ENCODE data around the gene SYCN.
"Not testable (repeated sequence)": the region's sequence is repeated elsewhere in the genome, so short reads cannot be mapped to it uniquely, and the experiment has no call there.

Gene SYCN, protein sequence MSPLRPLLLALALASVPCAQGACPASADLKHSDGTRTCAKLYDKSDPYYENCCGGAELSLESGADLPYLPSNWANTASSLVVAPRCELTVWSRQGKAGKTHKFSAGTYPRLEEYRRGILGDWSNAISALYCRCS

DNA sequence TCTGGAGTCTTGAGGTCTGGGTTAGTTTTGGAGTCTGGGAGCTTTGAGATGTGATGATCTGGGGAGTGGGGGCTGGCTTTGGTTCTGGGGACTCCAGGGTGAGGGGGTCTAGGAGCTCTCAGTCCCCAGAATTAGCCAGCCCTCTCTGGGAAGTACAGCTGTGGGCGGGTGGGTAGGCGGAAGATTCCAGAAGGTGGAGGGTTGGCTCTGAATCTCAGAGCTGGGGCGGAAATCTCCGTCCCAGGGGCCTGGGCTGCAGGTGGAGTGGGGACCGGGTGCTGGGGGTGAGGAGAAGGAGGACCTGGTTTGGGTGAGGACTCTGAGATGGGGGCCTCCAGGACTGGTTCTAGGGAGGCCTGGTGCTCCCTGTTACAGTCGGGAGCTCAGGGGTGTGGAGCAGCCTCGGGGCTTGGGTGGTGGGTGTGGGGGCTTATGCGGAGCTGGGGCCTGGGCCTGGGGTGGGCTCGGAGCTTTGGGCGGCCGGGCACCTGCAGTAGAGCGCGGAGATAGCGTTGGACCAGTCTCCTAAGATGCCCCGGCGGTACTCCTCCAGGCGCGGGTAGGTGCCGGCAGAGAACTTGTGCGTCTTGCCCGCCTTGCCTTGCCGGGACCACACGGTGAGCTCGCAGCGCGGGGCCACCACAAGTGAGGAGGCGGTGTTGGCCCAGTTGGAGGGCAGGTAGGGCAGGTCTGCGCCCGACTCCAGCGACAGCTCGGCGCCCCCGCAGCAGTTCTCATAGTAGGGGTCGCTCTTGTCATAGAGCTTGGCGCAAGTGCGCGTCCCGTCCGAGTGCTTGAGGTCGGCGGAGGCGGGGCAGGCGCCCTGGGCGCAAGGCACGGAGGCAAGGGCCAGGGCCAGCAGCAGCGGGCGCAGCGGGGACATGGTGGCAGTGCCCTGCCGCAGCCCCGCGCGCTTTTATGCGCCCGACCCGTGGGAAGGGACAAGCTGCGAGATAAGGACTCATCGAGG, at the start of gene SYCN:
TSS of gene SYCN (minus strand) at position 892 of the 970 bp plus-strand sequence. CDS start at position 883, 9 bp downstream.
- no peak for DNase-seq (ENCODE audit: low read depth)

DNA sequence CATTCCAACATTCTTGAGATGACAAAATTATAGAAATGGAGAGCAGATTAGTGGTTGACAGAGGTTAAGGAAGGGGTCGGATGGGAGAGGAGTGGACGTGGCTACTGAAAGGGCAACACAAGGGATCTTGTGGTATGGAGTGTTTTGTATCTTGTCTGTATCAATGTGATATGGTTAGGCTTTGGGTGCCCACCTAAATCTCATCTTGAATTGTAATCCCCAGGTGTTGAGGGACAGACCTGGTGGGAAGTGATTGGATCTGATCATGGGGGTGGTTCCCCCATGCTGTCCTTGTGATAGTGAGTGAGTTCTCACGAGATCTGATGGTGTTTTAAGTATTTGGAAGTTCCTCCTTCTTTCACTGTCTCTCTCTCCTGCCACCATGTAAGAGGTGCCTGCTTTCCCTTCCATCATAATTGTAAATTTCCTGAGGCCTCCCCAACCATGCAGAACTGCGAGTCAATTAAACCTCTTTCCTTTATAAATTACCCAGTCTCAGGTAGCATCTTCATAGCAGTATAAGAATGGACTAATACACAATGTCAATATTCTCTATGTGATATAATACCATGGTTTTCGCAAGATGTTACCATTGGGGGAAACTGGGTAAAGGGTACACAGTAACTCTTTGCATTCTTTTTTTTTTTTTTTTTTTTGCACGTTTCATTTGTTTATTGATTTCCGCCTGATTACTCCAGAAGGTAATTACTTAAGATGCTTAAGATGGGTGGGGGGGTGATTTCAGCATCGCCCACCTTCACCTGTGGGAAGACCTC, 49.5 kb upstream of the SYCN start:
- DNase-seq (ENCODE audit: low read depth), result no peak

DNA sequence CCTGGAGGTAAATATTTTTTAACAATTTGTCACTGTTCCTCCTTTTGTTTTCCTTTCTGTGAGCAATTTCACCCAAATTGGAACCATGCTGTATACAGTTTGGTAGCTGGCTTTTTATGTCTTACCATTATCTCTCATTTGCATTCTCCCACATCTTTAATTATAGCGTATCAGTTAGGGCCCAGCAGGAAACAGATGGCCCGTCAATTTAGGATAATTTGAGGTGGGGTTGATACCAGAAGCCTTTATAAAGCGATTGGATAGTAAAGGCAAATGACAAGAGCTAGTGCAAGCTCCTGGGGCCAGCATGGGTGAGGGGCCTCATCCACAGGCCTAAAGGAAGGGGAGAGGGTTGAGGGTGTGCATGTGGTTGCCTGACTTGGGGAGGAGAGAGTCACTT, 48.4 kb upstream of the SYCN start:
- DNase-seq (ENCODE audit: low read depth), result no peak

DNA sequence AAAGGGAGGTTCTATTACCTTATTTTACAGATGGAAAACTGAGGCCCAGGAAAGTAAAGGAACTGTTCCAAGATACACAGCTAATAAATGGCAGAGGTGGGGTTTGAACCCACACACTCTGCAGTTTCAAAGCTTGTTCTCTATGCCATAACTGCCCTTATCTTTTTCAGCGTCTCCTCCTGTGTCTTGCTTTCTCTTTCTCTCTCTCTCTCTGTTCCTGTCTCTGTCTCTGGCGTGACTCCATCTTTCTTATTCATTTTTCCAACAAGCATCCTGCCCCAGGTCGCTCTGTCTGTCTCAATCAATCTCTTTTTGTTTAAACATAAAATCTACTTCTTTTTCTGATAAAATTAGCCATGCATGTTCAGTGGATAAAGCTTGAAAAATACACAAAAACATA, 47.8 kb upstream of the SYCN start:
- DNase-seq (ENCODE audit: low read depth), result no peak

DNA sequence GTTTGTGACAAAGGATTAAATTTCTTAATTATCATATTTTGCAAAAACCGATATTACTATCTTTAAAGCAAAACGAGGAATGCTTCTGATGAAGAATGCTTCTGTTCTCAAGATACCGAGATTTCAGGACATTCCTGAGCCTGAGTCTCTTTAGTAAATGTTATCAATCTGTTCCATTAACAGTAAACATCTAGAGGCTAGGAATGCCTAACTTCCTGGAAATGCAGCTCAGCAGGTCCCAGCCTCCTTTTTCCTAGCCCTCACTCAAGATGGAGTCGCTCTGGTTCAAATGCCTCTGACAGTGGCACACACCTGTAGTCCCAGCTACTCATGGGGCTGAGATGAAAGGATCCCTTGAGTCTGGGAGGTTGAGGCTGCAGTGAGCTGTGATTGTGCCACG, 47.0 kb upstream of the SYCN start:
- no peak for DNase-seq (ENCODE audit: low read depth)

DNA sequence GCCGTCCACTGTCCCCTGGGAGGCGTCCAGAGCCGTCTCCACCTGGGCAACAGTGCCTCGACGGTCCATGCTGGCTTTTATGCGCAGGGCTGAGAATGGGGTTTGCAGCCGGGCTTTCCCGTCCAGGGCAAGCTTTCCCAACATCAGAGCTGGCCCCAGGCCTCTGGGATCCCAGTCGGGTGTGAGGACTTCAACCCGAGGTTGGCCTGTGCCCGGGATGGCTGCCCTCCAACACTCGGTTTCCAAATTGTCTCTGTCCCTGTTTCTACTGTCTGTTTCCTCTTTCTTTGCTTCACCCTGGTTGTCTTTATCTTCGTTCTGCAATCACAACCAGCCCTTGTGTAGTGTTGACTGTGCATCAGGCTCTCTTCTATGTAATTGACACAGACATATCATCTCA, 44.7 kb upstream of the SYCN start, which contains the start of gene IFNL4:
TSS of gene IFNL4 (minus strand) at position 51 of the 400 bp plus-strand sequence.
- DNase-seq (ENCODE audit: low read depth), result no peak

DNA sequence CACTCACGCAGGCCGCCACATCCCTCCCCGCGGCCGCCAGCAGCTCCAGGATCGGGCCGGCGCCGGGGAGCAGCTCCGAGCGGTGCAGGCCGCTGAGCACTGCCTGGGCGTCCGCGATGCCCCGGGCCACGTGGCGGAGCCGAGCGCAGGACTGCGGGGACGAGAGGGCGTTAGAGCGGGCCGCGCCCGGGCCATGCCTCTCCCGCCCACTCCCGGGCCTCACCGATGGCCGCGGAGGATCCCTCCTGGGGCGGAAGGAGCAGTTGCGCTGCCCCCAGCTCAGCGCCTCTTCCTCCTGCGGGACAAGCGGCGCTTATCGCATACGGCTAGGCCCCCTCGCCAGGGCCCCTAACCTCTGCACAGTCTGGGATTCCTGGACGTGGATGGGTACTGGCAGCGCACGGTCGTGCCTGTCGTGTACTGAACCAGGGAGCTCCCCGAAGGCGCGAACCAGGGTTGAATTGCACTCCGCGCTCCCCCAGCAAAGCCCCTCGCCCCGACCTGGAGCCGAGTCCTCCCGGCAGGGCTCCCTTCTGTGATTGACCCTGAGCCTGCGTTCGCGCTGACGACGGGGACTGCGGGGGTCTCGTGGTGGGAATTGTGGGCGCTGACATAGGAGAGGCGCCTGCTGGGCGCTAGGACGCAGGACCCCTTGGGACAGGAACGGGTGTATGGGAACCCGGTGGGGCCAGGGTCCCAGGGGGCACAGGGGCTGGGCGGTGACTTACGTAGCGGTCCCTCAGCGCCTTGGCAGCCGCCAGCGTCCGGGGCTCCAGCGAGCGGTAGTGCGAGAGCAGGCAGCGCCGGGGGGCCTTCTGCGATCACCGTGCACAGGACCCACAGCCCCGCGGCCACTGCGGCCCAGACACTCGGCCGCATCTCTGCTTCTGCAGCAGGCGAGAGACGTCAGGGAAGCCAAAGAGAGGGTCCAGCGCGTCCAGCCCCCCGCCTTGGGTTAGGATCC, 43.9 kb upstream of the SYCN start:
- no peak for DNase-seq (ENCODE audit: low read depth)

DNA sequence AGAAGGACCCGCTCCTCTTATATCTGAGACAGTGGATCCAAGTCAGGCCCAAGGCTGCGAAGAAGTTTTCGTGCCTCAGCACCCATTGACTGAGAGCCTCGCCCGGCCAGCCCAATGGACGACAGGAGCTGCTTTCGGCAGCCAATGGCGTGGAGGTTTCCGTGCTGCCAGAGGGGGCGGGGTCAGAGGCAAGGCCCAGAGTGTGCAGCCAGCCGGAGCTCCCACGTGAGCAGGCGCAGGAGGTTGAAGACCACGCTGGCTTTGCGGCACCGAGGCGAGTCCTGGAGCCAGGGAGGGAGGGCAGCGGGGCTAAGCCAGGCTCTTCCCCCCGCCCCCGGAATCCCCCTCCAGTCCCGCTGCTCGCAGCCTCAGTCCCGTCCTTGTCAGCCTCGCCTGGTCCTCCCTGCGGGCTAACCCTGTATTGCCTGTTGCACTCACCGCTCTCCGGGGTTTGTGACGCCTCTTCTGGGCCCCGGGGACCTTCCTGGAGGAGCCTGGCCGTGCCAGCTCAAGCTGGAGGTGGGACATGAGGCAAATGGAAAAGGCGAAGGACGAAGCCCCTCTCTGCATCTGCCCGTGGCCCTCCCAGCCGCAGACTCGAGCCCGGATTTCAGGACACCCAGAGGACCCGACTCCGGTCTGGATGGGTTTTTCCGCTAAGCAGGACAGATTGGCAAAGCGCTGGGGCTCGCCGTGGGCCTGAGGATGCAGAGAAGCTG, 43.0 kb upstream of the SYCN start:
- DNase-seq (ENCODE audit: low read depth), result no peak

DNA sequence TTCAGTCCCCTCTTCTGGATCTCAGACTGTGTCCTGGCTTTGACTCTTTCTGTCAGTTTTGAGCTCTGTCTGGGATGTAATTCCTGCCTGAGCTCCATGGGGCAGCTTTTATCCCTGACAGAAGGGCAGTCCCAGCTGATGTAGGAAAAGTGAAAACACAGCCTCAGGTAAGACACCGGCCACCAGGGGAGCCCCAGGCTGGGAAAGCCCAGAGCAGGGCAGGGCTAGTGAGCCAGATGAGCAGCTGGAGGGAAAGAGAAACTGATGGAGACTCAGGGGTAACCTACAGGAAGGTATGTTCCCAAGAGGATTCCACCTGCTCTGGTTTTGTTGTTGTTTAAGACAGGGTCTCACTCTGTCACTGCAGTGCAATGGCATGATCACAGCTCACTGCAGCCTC, 41.1 kb upstream of the SYCN start:
- not testable (repeated sequence) for DNase-seq (ENCODE audit: low read depth)

DNA sequence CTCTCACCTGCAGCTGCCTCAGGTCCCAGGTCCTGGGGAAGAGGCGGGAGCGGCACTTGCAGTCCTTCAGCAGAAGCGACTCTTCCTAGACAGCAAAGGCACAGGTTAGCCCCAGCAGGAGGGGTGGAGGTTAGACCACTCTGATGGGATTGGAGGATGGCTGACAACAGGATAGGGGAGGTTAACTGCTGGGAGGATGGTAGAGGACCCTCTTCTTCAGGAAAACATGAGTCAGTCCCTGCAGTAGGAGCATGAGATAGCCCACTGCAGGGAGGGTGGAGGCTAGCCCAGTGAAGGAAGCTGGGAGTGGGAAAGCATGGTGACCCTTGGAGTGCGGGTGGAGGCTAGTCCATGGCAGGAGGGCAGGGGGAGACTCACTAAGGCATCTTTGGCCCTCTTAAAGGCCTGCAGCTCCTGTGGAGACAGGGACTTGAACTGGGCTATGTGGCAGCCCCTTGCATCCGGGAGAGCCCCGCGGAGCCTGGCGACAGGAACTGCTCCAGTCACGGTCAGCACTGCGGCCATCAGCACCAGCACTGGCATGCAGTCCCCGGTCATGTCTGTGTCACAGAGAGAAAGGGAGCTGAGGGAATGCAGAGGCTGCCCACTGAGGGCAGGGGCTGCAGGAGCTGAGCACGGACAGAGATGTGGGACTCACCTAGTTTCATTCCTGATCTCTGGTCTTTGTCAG, 40.5 kb upstream of the SYCN start, which contains the start of gene IFNL3:
TSS of gene IFNL3 (minus strand) at position 597 of the 691 bp plus-strand sequence. CDS start at position 558, 39 bp downstream.
- DNase-seq (ENCODE audit: low read depth), result not testable (repeated sequence)

DNA sequence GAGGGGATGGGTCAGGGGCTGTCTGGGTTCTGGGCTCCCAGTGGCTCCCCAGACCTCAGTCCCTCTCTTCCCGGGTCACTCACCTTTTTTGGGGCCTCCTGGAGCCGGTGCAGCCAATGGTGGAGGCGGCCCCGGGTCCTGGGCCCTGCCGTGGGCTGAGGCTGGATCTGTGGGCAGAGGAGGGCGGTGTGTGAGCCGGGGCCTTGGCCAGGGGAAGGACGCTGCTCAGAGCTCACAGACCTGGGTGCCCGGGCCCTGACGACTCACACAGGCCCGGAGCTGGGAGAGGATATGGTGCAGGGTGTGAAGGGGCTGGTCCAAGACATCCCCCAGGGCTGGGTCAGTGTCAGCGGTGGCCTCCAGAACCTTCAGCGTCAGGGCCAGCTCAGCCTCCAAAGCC, 39.7 kb upstream of the SYCN start:
- DNase-seq (ENCODE audit: low read depth), result not testable (repeated sequence)

DNA sequence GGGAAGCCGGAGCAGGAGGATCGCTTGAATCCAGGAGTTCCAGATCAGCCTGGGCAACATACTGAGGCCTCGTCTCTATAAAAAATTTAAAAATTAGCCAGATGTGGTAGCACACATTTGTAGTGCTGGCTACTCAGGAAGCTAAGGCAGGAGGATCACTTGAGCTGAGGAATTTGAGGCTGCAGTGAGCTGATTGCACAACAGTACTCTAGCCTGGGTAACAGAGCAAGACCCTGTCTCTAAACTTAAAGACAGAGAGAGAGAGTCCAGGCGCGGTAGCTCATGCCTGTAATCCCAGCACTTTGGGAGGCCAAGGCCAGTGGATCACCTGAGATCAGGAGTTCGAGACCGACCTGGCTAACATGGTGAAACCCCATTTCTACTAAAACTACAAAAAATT, 36.4 kb upstream of the SYCN start:
- no peak for DNase-seq (ENCODE audit: low read depth)

DNA sequence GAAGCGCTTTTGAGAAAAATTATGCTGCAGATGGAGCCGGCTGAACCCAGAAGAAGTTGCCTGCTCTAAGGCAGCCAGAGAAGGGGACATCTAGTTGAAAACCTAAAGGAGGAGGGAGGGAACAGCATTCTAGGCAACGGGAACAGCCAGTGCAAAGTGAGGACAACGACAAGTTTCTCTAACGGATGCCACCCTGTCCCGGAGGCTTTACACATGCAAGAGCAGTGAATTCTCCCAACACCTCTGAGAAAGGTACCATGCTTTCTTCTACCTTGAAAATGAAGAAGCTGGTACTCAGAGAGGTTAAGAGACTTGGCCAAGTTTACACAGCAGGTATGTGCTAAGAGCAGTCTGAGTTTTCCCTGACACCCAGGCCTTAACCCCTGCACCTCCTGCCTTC, 34.9 kb upstream of the SYCN start:
- DNase-seq (ENCODE audit: low read depth), result no peak

DNA sequence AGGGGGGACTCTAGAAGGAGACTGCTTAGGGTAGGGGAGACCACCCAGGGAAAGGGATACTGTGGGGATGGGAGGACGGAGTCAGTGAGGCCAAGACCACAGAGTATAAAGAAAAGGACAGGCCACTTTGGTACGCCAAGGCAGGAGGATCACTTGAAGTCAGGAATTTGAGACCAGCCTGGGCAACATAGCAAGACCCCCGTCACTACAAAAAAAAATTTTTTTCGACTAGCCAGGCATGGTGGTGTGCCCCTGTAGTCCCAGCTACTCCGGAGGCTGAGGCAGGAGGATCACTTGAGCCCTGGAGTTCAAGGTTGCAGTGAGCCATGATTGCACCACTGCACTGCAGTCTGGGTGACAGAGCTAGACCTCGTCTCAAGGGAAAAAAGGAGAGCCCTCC, 34.1 kb upstream of the SYCN start:
- no peak for DNase-seq (ENCODE audit: low read depth)

DNA sequence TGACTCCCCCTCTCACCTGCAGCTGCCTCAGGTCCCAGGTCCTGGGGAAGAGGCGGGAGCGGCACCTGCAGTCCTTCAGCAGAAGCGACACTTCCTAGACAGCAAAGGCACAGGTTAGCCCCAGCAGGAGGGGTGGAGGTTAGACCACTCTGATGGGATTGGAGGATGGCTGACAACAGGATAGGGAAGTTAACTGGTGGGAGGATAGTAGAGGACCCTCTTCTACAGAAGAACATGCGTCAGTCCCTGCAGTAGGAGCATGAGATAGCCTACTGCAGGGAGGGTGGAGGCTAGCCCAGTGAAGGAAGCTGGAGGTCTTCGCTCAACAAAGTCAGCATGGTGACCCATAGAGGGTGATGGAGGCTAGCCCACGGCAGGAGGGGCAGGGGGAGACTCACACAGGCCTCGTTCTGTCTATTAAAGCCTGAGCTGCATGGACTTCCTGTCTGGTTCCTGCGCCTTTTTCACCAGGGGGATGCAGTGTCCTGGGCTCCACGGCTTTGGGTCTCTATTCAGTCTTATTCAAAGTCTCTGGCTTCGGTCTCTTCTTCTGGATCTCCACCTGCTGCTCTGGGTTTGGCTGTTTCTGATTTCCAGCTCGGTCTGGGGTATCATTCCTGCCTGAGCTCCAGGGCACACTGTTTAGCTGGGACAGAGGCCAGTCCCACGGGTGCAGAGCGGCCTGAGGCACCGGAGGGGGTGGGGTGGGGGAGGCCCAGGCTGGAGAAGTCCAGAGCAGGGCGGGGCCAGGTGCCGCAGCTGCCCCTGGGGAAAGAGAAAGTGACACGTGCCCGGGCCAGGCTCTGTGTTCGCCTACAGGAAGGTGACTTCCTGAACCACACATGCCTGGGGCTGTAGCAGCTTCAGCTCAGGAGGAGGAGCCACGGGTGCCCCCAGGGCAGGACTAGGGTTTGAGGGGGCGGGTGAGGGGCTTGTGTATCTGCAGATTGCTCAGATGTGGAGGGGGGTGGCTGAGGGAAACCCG, 33.4 kb upstream of the SYCN start:
- DNase-seq (ENCODE audit: low read depth), result no peak

DNA sequence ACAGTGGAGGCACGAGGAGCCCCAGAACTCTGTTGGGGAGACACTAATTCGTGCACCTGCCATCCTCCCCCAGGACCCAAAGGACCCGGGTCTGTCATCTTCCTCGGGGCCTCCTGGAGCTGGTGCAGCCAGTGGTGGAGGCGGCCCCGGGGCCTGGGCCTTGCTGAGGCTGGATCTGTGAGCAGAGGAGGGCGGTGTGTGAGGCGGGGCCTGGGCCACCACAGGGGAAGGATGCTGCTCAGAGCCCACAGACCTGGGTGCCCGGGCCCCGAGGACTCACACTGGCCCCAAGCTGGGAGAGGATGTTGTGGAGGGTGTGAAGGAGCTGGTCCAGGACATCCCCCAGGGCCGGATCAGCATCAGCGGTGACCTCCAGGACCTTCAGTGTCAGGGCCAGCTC, 32.5 kb upstream of the SYCN start:
- no peak for DNase-seq (ENCODE audit: low read depth)

DNA sequence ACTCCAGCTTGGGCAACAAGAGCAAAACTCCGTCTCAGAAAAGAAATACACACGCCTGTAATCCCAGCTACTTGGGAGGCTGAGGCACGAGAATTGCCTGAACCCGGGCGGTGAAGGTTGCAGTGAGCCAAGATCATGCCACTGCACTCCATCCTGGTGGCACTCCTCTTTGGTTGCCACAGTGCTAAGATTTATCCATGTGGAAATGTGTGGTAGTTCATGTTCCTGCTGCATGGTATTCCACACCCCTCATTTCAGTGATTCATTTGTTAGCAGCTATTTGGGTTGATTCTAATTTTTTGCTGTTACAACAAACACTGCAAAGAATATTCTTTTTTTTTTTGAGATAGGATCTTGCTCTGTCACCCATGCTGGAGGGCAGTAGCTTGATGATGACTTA, 28.6 kb upstream of the SYCN start:
- no peak for DNase-seq (ENCODE audit: low read depth)

DNA sequence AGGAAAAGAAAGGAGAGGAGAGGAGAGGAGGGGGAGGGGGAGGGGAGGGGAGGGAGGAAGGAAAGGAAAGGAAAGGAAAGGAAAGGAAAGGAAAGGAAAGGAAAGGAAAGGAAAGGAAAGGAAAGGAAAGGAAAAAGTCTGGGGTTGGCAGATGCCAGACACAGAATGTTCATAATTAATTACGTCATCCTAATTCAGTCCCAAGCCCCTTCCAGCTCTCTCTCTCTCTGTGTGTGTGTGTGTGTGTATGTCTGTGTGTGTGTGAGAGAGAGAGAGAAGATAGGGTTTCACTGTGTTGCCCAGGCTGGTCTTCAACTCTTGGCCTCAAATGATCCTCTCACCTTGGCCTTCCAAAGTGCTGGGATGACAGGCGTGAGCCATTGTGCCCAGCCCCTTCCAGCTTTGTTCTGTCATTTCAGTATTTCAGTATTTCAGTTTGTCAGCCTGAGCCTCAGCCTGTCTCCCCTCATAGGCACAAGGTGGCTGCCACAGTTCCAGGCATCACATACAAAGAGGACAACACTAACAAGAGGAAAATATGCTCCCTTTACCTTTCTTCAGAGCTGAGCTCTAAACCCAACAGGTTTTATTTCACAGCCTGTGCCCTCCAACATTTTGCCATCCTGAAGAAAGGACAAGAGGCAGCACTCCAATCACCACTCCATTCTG, 26.2 kb upstream of the SYCN start:
- no peak for DNase-seq (ENCODE audit: low read depth)

Data from stromal cell of bone marrow (primary cell).